HS-27A (cell line): Measurements from ENCODE around the gene COL6A2.
"Not testable (repeated sequence)": the region's sequence is repeated elsewhere in the genome, so short reads cannot be mapped to it uniquely, and the experiment has no call there.

Experiments
- DNase-seq: peaks from one replicate; pipeline ENCODE4 v3.0.0-alpha.2; 2012; ENCODE audit warnings: low read depth, missing footprints

Gene COL6A2

DNA sequence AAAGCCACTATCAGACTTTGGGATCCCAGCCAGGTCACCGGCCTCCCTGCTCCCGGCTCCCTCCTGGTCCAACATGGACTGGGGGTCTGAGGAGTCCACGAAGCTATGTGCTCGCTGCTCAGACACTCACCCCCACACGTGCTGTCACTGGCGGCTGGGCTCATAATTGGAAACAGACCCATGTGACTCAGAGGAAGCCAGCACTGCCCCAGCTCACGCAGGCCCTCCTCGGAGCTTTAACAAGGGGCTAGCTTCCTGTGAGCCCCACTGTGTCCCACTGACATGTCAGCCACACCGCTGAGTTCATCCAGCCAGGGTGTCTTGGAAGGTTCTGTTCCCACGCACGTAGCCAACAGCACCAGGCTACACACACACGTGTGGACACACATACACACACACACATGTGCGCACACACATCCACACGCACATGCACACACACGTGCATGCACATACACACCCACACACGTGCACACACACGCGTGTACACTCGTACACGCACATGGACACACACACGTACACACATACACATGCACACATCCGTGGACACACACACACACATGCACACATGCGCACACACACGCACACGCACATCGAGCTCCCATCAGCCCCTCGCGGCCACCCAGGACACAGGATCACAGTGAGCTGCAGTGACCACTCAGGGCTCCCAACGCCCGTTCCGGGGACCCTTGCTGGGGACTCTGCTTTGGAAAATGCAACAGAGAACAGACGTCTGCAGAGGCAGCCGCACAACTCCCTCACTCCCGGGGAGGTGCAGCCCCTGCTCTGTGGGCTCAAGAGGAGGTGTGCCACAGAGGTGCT is 18.4 kb upstream of the COL6A2 start:
- no peak for DNase-seq

DNA sequence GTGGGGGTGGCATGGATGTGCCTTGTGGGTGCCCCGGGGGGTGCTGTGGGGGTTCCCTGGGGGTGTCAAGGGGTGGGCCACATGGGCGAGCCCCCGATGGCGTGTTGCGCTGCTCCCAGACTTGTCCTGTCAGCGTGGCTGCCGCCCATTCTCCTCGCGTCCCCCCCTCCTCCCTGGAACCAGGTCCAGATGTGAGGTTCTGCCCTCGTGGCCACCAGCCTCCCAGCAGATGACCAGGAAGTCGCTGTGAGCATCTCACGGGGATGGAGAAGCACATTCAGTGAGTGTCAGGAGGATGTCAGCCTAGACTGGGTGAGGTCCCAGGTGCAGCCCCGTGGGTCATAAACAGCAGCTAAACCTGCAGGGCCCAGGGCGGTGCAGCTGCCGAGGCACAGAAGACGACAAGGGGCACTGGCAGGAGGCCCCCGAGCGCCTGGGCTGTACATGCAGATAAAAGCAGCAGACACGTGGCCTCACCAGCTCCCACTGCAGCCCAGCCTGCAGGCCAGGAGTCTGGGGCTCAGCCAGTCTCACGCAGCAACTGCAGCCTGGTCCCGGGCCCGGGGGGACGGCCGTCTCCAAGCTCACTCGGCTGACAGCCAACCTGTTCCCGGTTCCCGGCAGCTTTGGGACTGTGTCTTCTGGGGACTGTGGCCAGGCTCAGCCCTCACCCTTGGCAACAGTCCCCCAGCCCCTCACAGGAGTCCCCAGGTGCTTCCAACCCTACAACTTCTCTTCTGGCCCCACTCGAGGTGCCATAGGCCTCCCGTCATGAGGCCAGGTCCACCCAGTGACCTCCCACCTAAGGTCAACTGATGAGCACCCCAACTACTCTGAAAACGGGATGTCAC is 17.5 kb upstream of the COL6A2 start:
- DNase-seq, result no peak

DNA sequence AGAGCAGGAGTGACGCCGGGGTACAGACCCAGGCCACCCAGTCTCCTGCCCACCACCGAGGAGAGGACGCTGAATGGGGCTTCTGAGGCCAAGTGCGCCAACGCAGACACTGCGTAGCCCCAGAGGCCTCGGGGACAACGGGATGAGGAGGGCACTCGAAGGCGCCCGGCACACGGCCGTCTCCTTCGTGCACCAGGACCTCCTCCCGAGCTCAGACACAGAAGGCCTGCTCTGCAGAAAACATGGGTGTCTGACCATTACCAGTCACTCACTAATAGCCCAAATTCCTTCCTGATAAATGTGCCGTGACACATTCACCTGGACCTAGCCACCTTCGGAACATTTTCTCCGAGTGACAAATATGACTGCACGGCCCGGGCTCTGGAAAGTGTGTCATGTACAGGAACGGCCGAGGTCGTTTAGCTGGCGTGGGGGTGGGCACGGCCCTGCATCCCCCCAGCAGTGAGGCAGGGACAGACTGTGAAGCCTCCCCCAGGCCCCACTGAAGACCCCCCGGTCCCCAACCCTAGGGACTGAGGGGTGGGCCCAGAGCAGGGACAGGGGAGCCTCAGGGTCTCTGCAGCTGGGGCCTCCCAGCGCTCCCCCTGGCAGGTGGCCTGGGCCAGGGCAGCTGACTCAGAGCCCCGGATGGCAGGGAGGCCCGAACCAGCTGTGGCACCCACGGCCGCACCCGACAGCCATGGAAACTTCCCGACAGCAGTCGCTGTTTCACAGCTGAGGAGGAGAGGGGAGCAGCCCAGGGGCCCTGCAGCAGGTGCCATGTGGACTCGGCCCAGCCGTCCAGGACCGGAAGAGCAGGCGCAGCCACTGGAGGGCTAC is 16.7 kb upstream of the COL6A2 start:
- no peak for DNase-seq

DNA sequence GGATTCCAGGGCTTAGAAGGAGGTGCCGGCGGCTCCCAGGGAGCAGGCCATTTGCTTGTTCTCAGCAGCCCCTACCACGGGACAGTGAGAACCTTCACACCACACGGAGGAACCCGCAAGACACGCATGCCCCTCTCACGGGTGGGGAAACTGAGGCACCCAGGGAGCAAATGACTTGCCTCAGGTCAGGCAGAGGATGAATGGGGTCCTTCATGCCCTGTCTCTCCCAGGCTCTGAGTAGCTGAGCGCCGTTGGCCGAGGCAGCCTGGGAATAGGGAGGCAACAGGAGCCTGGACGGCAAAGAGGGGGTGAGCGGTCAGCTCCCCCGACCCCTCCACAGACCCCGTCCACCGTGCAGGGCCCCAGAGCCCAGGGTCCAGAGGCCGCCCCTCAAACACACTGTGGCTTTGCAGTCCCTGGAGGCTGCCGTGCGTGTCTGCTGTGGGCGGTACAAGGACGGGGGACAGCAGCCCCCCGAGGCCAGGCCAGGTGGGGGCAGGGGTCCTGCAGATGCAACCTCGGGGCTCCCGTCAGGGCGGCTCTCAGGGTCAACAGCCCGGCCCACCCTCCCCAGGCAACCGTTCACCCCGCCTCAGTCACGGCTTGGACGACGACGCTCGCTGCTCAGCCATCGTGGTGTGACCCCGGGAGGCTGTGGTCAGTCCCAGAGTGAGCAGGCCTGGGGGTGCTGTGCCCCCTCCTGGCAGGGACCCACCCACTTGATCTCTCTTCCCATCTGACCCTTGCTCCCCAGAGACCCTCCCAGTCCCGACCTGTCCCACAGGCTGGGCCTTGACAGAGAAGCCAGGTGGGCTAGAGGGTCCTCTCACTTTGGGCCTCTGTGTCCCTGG is 15.8 kb upstream of the COL6A2 start:
- no peak for DNase-seq

DNA sequence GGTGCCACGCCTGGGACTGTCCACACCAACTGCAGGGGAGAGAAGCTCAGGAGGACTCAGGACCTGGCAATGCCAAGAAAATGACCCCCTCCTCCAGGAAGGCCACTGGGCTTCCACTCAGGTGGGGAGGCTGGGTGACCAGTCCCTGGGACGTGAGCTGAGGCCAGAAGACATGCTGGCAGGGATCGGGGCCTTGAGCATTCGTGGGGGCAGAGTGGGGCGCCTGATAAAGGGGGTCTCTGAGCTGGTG is 15.3 kb upstream of the COL6A2 start:
- DNase-seq, result no peak

DNA sequence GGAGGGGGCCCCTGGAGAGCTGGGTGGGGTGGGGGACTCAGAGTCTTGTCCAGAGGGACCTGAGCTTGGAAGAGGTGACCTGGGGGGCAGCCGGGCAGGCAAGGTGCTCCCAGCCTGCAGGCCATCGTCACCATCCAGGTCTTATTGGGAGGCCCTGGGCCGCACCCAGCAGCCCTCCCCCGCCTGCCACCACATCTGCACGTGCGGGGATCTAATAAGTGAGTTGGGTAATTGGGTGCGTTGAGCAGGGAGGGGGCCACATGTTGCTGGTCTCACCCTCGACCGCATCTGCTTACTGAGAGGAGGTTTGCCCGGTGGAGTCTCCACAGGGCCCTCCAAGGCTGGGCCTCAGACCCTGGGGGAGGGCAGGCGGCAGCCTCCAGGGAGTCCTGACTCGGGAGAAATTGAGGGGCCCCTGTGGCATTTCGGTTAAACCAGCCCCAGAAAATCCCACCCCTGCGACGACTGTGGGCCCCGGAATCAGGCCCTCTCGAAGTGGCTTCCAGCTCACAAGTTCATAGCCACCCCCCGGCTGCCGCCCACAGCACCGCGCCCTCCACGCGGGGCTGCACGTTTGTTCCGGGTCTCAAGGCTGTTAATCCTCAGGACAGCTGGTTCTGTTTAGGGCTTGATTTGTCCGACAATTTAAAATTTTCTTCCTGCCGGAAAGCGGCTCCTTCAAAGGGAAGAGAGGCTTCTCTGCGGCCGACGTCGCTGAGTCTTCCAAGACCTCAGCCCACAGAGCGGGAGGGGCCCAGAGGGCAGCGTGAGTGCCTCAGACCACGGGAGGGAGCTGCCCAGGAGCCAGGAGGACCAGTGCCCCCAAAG is 14.7 kb upstream of the COL6A2 start:
- no peak for DNase-seq

- DNase-seq, result no peak
These were observed 13.9 kb upstream of the COL6A2 start for GRCh38 chr21:46083791-46084561.

DNA sequence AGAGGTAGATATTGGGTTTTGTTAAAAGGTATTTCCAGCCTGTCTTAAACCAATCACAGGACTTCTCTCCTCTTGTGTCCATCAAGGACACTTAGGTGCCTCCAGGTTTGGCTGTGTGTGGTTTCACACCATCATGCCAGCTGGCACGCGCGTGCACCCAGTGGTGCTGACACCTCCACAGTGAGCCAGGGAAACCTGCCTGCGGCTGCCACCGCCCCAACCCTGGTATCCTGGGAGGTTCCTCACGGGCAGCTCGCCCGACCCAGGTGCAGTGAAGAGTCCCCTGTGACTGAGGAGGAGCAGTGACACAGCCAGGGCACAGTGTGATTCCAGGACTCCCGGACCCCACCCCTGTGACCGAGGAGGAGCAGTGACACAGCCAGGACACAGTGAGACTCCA is 13.2 kb upstream of the COL6A2 start:
- DNase-seq, result no peak

GRCh38 chr21:46085259-46085658 is 12.7 kb upstream of the COL6A2 start:
- not testable (repeated sequence) for DNase-seq

- no peak for DNase-seq
These were observed 10.3 kb upstream of the COL6A2 start for GRCh38 chr21:46087641-46088040.

GRCh38 chr21:46088189-46088588 is 9.7 kb upstream of the COL6A2 start:
- no peak for DNase-seq

GRCh38 chr21:46089285-46089684 is 8.6 kb upstream of the COL6A2 start:
- no peak for DNase-seq

- no peak for DNase-seq
These were observed 6.8 kb upstream of the COL6A2 start for GRCh38 chr21:46091118-46091517.

GRCh38 chr21:46091631-46092025 is 6.3 kb upstream of the COL6A2 start:
- DNase-seq, result no peak

- no peak for DNase-seq
These were observed 5.7 kb upstream of the COL6A2 start for GRCh38 chr21:46092026-46092764.

DNA sequence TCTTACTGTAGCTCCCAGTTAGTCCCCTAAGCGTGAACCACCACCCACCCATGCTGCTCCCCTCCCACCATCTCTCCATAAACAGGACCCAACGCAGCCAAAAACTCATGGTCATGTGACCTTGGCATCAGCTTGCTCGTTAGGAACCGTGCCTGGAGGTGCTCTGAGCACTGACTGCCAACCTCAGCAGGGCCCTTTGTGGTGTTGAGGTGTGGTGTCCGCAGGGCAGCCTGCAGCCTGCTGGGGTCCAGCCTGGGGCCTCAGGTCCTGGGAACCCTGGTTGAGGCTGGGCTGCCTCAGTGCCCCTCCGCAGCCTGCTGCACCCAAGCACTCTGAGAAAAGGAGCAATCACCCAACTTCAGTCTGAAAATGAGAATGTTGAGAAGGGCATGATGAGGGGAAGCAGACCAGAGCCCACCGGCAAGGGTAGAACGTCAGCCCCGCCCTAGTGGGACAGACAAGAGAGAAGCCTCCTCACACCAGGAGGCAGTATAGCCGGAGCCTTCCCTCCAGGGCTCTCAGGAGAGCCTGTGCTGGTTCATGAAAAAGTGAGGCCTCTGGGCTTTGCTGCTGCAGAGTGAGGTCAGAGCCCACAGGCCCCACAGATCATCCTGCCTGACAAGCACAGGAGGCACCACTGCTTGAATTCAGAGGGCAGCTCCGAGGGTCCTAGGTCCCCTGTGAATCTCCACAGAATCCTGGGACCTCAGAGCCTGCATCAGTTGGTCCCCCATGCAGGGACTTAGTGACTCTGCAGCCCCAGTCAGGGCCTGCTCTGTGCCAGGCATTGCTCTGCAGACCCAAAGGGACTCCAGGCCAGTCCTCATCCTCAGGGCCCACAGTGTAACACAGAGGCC is 4.9 kb upstream of the COL6A2 start:
- no peak for DNase-seq

- DNase-seq, result no peak
These were observed 4.1 kb upstream of the COL6A2 start for GRCh38 chr21:46093668-46094400.
